OCI-LY1 (cell line): ENCODE measurements around the gene UTS2R.

Experiments
- H2AFZ ChIP-seq: fragments of 200-600 bp; sonication (generic), shearing (Covaris generic); 2 replicates; pipeline ENCODE4 v1.6.0; 2014; ENCODE audit warnings: antibody characterized with exemption, mild to moderate bottlenecking, low read length
- H3F3A ChIP-seq: fragments of 200-600 bp; sonication (generic), shearing (Covaris generic); 2 replicates; pipeline ENCODE4 v1.6.0; 2014; ENCODE audit warnings: mild to moderate bottlenecking, antibody characterized with exemption, low read length, moderate library complexity; ENCODE audit not compliant: insufficient read depth
- H3K27ac ChIP-seq: fragments of 200-600 bp; sonication (generic); 2 replicates; pipeline ENCODE4 v1.5.1; 2014; ENCODE audit warnings: low read length, mixed run types, mild to moderate bottlenecking, low read depth; ENCODE audit not compliant: poor library complexity, severe bottlenecking
- H3K27me3 ChIP-seq: fragments of 200-600 bp; sonication (generic); 2 replicates; pipeline ENCODE4 v1.6.0; 2014; ENCODE audit warnings: antibody characterized with exemption, mild to moderate bottlenecking, low read length, moderate library complexity; ENCODE audit not compliant: insufficient read depth
- H3K36me3 ChIP-seq: fragments of 200-600 bp; sonication (generic); 2 replicates; pipeline ENCODE4 v1.6.1; 2014; ENCODE audit warnings: mild to moderate bottlenecking, antibody characterized with exemption, low read length, moderate library complexity, mixed read lengths; ENCODE audit not compliant: insufficient read depth
- H3K4me1 ChIP-seq: fragments of 200-600 bp; sonication (generic); 2 replicates; pipeline ENCODE4 v1.5.1; 2014; ENCODE audit warnings: mild to moderate bottlenecking, low read length, moderate library complexity; ENCODE audit not compliant: insufficient read depth, severe bottlenecking
- H3K4me2 ChIP-seq: fragments of 200-600 bp; sonication (generic), shearing (Covaris generic); 2 replicates; pipeline ENCODE4 v1.6.1; 2014; ENCODE audit warnings: low read length
- H3K4me3 ChIP-seq: fragments of 200-600 bp; sonication (generic); 2 replicates; pipeline ENCODE4 v1.5.1; 2014; ENCODE audit warnings: low read length, low read depth, mild to moderate bottlenecking, mixed read lengths; ENCODE audit not compliant: poor library complexity, severe bottlenecking
- H3K79me2 ChIP-seq: fragments of 200-600 bp; shearing (Covaris generic); 2 replicates; pipeline ENCODE4 v1.6.1; 2016; ENCODE audit warnings: mixed run types, low read length, mixed read lengths; ENCODE audit not compliant: insufficient read depth
- H3K9ac ChIP-seq: fragments of 200-600 bp; sonication (generic), shearing (Covaris generic); 2 replicates; pipeline ENCODE4 v1.6.1; 2014; ENCODE audit warnings: mild to moderate bottlenecking, low read length, mixed read lengths
- H3K9me2 ChIP-seq: fragments of 200-600 bp; sonication (generic), shearing (Covaris generic); 2 replicates; pipeline ENCODE4 v1.6.1; 2014; ENCODE audit warnings: low read depth, mild to moderate bottlenecking, low read length, mixed read lengths
- H3K9me3 ChIP-seq: fragments of 200-600 bp; shearing (Covaris generic); 2 replicates; pipeline ENCODE4 v1.6.1; 2014; ENCODE audit warnings: low read length, mixed read lengths
- H4K20me1 ChIP-seq: fragments of 200-600 bp; sonication (generic), shearing (Covaris generic); 2 replicates; pipeline ENCODE4 v1.6.0; 2016; ENCODE audit warnings: mild to moderate bottlenecking, low read length; ENCODE audit not compliant: insufficient read depth
- CTCF ChIP-seq: fragments of 200-600 bp; sonication (generic), shearing (Covaris generic); IDR thresholded peaks from 2 replicates; pipeline ENCODE4 v1.5.1; 2017; ENCODE audit warnings: mild to moderate bottlenecking, antibody characterized with exemption, low read length, moderate library complexity, mixed read lengths
- EZH2 ChIP-seq: fragments of 200-600 bp; sonication (generic), shearing (Covaris generic); IDR thresholded peaks from 2 replicates; pipeline ENCODE4 v1.8.0; 2017; ENCODE audit warnings: borderline replicate concordance, mixed run types, mild to moderate bottlenecking, antibody characterized with exemption, low read length, moderate library complexity, mixed read lengths

The UTS2R gene

GRCh38 chr17:82418001-82418986, 46.7 kb downstream of the UTS2R start, which contains the start of the genes HEXD and OGFOD3:
Gene HEXD, plus strand, starts transcription at chr17:82418347. Its CDS starts 1,453 bp downstream, at chr17:82419800.
Gene OGFOD3, minus strand, starts transcription at chr17:82418586. Its CDS starts 101 bp downstream, at chr17:82418485.
- no peak for TF ChIP-seq EZH2
- TF ChIP-seq CTCF: no peak
- Histone ChIP-seq H2AFZ (no peak within 1 kb of the TSS), H3K9me2 (no peaks in the 10 kb centered on the region), H4K20me1 (no peaks in the 10 kb centered on the region), H3K27ac (peak within 1 kb of the TSS; percentile 62), H3K4me2 (peak within 1 kb of the TSS; percentile 92), H3K9ac (peak within 1 kb of the TSS; percentile 98), H3K27me3 (no peaks in the 10 kb centered on the region), H3K4me3 (peak within 1 kb of the TSS; percentile 99), H3K4me1 (peaks cover 21% of the 10 kb centered on the region), H3K36me3 (peaks cover 7% of the 10 kb centered on the region), H3K79me2 (no peaks in the 10 kb centered on the region), H3F3A (no peaks in the 10 kb centered on the region), H3K9me3 (no peaks in the 10 kb centered on the region)

- Histone ChIP-seq H3K79me2 (no peaks in the 10 kb centered on the region), H3K36me3 (peaks cover 7% of the 10 kb centered on the region; the same call in 1 of the 2 replicates), H3K27me3 (no peaks in the 10 kb centered on the region), H3K9me2 (no peaks in the 10 kb centered on the region), H3K9ac (peak overlapping the region; percentile 98), H3K4me1 (peaks cover 21% of the 10 kb centered on the region), H3F3A (no peaks in the 10 kb centered on the region), H4K20me1 (no peaks in the 10 kb centered on the region), H3K27ac (peak overlapping the region; percentile 48), H2AFZ (no peak overlapping the region), H3K9me3 (no peaks in the 10 kb centered on the region), H3K4me3 (peak overlapping the region; percentile 99), H3K4me2 (peak overlapping the region; percentile 87)
- no peak for TF ChIP-seq EZH2
- no peak for TF ChIP-seq CTCF
These were observed 48.0 kb downstream of the UTS2R start for GRCh38 chr17:82419540-82419939.

- Histone ChIP-seq H3K9me2 (no peaks in the 10 kb centered on the region), H3F3A (no peaks in the 10 kb centered on the region), H3K4me3 (no peak overlapping the region), H2AFZ (no peak overlapping the region), H3K9me3 (no peaks in the 10 kb centered on the region), H3K4me1 (peaks cover 14% of the 10 kb centered on the region), H3K27me3 (no peaks in the 10 kb centered on the region), H3K9ac (no peak overlapping the region), H4K20me1 (no peaks in the 10 kb centered on the region), H3K27ac (no peak overlapping the region), H3K79me2 (no peaks in the 10 kb centered on the region), H3K4me2 (no peak overlapping the region), H3K36me3 (peaks cover 7% of the 10 kb centered on the region; the same call in 1 of the 2 replicates)
- TF ChIP-seq EZH2: no peak
- TF ChIP-seq CTCF: peak; percentile 97
These were observed 52.7 kb downstream of the UTS2R start for GRCh38 chr17:82424001-82424862.
